ENCODE data around the gene KCNK5.

The KCNK5 gene

GRCh38 chr6:39227476-39227875 lies 1.8 kb downstream of the KCNK5 start:
- Histone ChIP-seq H3K27me3 (ENCODE audit: control insufficient read depth in 5 of 5, insufficient read depth in 4 of 5, low read length in 5 of 5) (peaks cover 0 to 19% (median 8%) of the 10 kb centered on the region in 5 donors), H3K4me1 (ENCODE audit: control insufficient read depth in 5 of 5, insufficient read depth in 5 of 5, low read length in 5 of 5) (peaks cover 4 to 38% (median 33%) of the 10 kb centered on the region in 5 donors), H3K27ac (ENCODE audit: low read depth, low read length) (no peak overlapping the region), H3K9me3 (ENCODE audit: control insufficient read depth in 5 of 5, low read length in 5 of 5) (no peaks in the 10 kb centered on the region), H3K9ac (ENCODE audit: low read length in 5 of 5) (no peak overlapping the region), H3K4me3 (ENCODE audit: low read depth in 1 of 5, low read length in 5 of 5) (peak overlapping the region in 2 of 5 donors; percentile 39 to 59), H3K36me3 (ENCODE audit: control insufficient read depth in 5 of 5, insufficient read depth in 5 of 5, low read length in 5 of 5) (no peaks in the 10 kb centered on the region)

GRCh38 chr6:39226639-39227329 lies 2.5 kb downstream of the KCNK5 start:
- no peak overlapping the region for H3K4me3 ChIP-seq (ENCODE audit: low read depth in 1 of 5, low read length in 5 of 5)
- H3K27me3 ChIP-seq (ENCODE audit: control insufficient read depth in 5 of 5, insufficient read depth in 4 of 5, low read length in 5 of 5): peaks cover 0 to 19% (median 8%) of the 10 kb centered on the region in 5 donors
- no peak overlapping the region for H3K9ac ChIP-seq (ENCODE audit: low read length in 5 of 5)
- peaks cover 4 to 38% (median 33%) of the 10 kb centered on the region in 5 donors for H3K4me1 ChIP-seq (ENCODE audit: control insufficient read depth in 5 of 5, insufficient read depth in 5 of 5, low read length in 5 of 5)
- H3K36me3 ChIP-seq (ENCODE audit: control insufficient read depth in 5 of 5, insufficient read depth in 5 of 5, low read length in 5 of 5): no peaks in the 10 kb centered on the region
- no peak overlapping the region for H3K27ac ChIP-seq (ENCODE audit: low read depth, low read length)
- peaks cover 0 to 3% (median 0%) of the 10 kb centered on the region in 5 donors for H3K9me3 ChIP-seq (ENCODE audit: control insufficient read depth in 5 of 5, low read length in 5 of 5)

- H3K4me3 ChIP-seq (ENCODE audit: low read depth in 1 of 5, low read length in 5 of 5): no peak overlapping the region
- peaks cover 4 to 38% (median 33%) of the 10 kb centered on the region in 5 donors for H3K4me1 ChIP-seq (ENCODE audit: control insufficient read depth in 5 of 5, insufficient read depth in 5 of 5, low read length in 5 of 5)
- H3K9me3 ChIP-seq (ENCODE audit: control insufficient read depth in 5 of 5, low read length in 5 of 5): peaks cover 0 to 3% (median 0%) of the 10 kb centered on the region in 5 donors
- H3K36me3 ChIP-seq (ENCODE audit: control insufficient read depth in 5 of 5, insufficient read depth in 5 of 5, low read length in 5 of 5): no peaks in the 10 kb centered on the region
- H3K27me3 ChIP-seq (ENCODE audit: control insufficient read depth in 5 of 5, insufficient read depth in 4 of 5, low read length in 5 of 5): peaks cover 0 to 19% (median 8%) of the 10 kb centered on the region in 5 donors
- no peak overlapping the region for H3K9ac ChIP-seq (ENCODE audit: low read length in 5 of 5)
- H3K27ac ChIP-seq (ENCODE audit: low read depth, low read length): no peak overlapping the region
These were observed 3.3 kb downstream of the KCNK5 start for GRCh38 chr6:39225946-39226437.

GRCh38 chr6:39225543-39225942 lies 3.7 kb downstream of the KCNK5 start:
- H3K4me3 ChIP-seq (ENCODE audit: low read depth in 1 of 5, low read length in 5 of 5): no peak overlapping the region
- H3K27ac ChIP-seq (ENCODE audit: low read depth, low read length): peak overlapping the region; percentile 23
- peaks cover 4 to 38% (median 33%) of the 10 kb centered on the region in 5 donors for H3K4me1 ChIP-seq (ENCODE audit: control insufficient read depth in 5 of 5, insufficient read depth in 5 of 5, low read length in 5 of 5)
- peaks cover 0 to 19% (median 8%) of the 10 kb centered on the region in 5 donors for H3K27me3 ChIP-seq (ENCODE audit: control insufficient read depth in 5 of 5, insufficient read depth in 4 of 5, low read length in 5 of 5)
- H3K36me3 ChIP-seq (ENCODE audit: control insufficient read depth in 5 of 5, insufficient read depth in 5 of 5, low read length in 5 of 5): no peaks in the 10 kb centered on the region
- H3K9me3 ChIP-seq (ENCODE audit: control insufficient read depth in 5 of 5, low read length in 5 of 5): peaks cover 0 to 3% (median 0%) of the 10 kb centered on the region in 5 donors
- H3K9ac ChIP-seq (ENCODE audit: low read length in 5 of 5): no peak overlapping the region

GRCh38 chr6:39224523-39225182 lies 4.6 kb downstream of the KCNK5 start:
- Histone ChIP-seq H3K9ac (ENCODE audit: low read length in 5 of 5) (no peak overlapping the region), H3K9me3 (ENCODE audit: control insufficient read depth in 5 of 5, low read length in 5 of 5) (peaks cover 0 to 3% (median 0%) of the 10 kb centered on the region in 5 donors), H3K27me3 (ENCODE audit: control insufficient read depth in 5 of 5, insufficient read depth in 4 of 5, low read length in 5 of 5) (peaks cover 0 to 19% (median 8%) of the 10 kb centered on the region in 5 donors), H3K4me1 (ENCODE audit: control insufficient read depth in 5 of 5, insufficient read depth in 5 of 5, low read length in 5 of 5) (peaks cover 4 to 36% (median 31%) of the 10 kb centered on the region in 5 donors), H3K27ac (ENCODE audit: low read depth, low read length) (peak overlapping the region; percentile 23), H3K36me3 (ENCODE audit: control insufficient read depth in 5 of 5, insufficient read depth in 5 of 5, low read length in 5 of 5) (no peaks in the 10 kb centered on the region), H3K4me3 (ENCODE audit: low read depth in 1 of 5, low read length in 5 of 5) (no peak overlapping the region)

- peaks cover 4 to 29% (median 26%) of the 10 kb centered on the region in 5 donors for H3K4me1 ChIP-seq (ENCODE audit: control insufficient read depth in 5 of 5, insufficient read depth in 5 of 5, low read length in 5 of 5)
- H3K27ac ChIP-seq (ENCODE audit: low read depth, low read length): no peak overlapping the region
- H3K36me3 ChIP-seq (ENCODE audit: control insufficient read depth in 5 of 5, insufficient read depth in 5 of 5, low read length in 5 of 5): no peaks in the 10 kb centered on the region
- H3K9me3 ChIP-seq (ENCODE audit: control insufficient read depth in 5 of 5, low read length in 5 of 5): peaks cover 0 to 3% (median 0%) of the 10 kb centered on the region in 5 donors
- H3K27me3 ChIP-seq (ENCODE audit: control insufficient read depth in 5 of 5, insufficient read depth in 4 of 5, low read length in 5 of 5): peaks cover 0 to 17% (median 8%) of the 10 kb centered on the region in 5 donors
- H3K9ac ChIP-seq (ENCODE audit: low read length in 5 of 5): no peak overlapping the region
- no peak overlapping the region for H3K4me3 ChIP-seq (ENCODE audit: low read depth in 1 of 5, low read length in 5 of 5)
These were observed 5.3 kb downstream of the KCNK5 start for GRCh38 chr6:39224011-39224410.

- H3K4me3 ChIP-seq (ENCODE audit: low read depth in 1 of 5, low read length in 5 of 5): no peak overlapping the region
- H3K36me3 ChIP-seq (ENCODE audit: control insufficient read depth in 5 of 5, insufficient read depth in 5 of 5, low read length in 5 of 5): no peaks in the 10 kb centered on the region
- peaks cover 0 to 12% (median 4%) of the 10 kb centered on the region in 5 donors for H3K27me3 ChIP-seq (ENCODE audit: control insufficient read depth in 5 of 5, insufficient read depth in 4 of 5, low read length in 5 of 5)
- H3K27ac ChIP-seq (ENCODE audit: low read depth, low read length): no peak overlapping the region
- peaks cover 2 to 25% (median 24%) of the 10 kb centered on the region in 5 donors for H3K4me1 ChIP-seq (ENCODE audit: control insufficient read depth in 5 of 5, insufficient read depth in 5 of 5, low read length in 5 of 5)
- H3K9me3 ChIP-seq (ENCODE audit: control insufficient read depth in 5 of 5, low read length in 5 of 5): peaks cover 0 to 3% (median 0%) of the 10 kb centered on the region in 5 donors
- no peak overlapping the region for H3K9ac ChIP-seq (ENCODE audit: low read length in 5 of 5)
These were observed 5.7 kb downstream of the KCNK5 start for GRCh38 chr6:39223555-39223954.

- Histone ChIP-seq H3K9me3 (ENCODE audit: control insufficient read depth in 5 of 5, low read length in 5 of 5) (peaks cover 0 to 3% (median 0%) of the 10 kb centered on the region in 5 donors), H3K27me3 (ENCODE audit: control insufficient read depth in 5 of 5, insufficient read depth in 4 of 5, low read length in 5 of 5) (peaks cover 0 to 7% (median 3%) of the 10 kb centered on the region in 5 donors), H3K9ac (ENCODE audit: low read length in 5 of 5) (no peak overlapping the region), H3K4me3 (ENCODE audit: low read depth in 1 of 5, low read length in 5 of 5) (no peak overlapping the region), H3K27ac (ENCODE audit: low read depth, low read length) (no peak overlapping the region), H3K36me3 (ENCODE audit: control insufficient read depth in 5 of 5, insufficient read depth in 5 of 5, low read length in 5 of 5) (no peaks in the 10 kb centered on the region), H3K4me1 (ENCODE audit: control insufficient read depth in 5 of 5, insufficient read depth in 5 of 5, low read length in 5 of 5) (peaks cover 0 to 20% (median 19%) of the 10 kb centered on the region in 5 donors)
These were observed 6.2 kb downstream of the KCNK5 start for GRCh38 chr6:39223061-39223460.

GRCh38 chr6:39221779-39222641 lies 7.3 kb downstream of the KCNK5 start:
- H3K9ac ChIP-seq (ENCODE audit: low read length in 5 of 5): no peak overlapping the region
- peaks cover 0 to 25% (median 11%) of the 10 kb centered on the region in 5 donors for H3K4me1 ChIP-seq (ENCODE audit: control insufficient read depth in 5 of 5, insufficient read depth in 5 of 5, low read length in 5 of 5)
- no peaks in the 10 kb centered on the region for H3K27me3 ChIP-seq (ENCODE audit: control insufficient read depth in 5 of 5, insufficient read depth in 4 of 5, low read length in 5 of 5)
- H3K4me3 ChIP-seq (ENCODE audit: low read depth in 1 of 5, low read length in 5 of 5): no peak overlapping the region
- no peak overlapping the region for H3K27ac ChIP-seq (ENCODE audit: low read depth, low read length)
- no peaks in the 10 kb centered on the region for H3K36me3 ChIP-seq (ENCODE audit: control insufficient read depth in 5 of 5, insufficient read depth in 5 of 5, low read length in 5 of 5)
- H3K9me3 ChIP-seq (ENCODE audit: control insufficient read depth in 5 of 5, low read length in 5 of 5): peaks cover 0 to 3% (median 0%) of the 10 kb centered on the region in 5 donors

Measured in subcutaneous abdominal adipose tissue (tissue), 5 donors.